COR-L47 (cell line): ENCODE results near the gene CCDC171.
"Not testable (repeated sequence)": the region's sequence is repeated elsewhere in the genome, so short reads cannot be mapped to it uniquely, and the experiment has no call there.

Source experiments
- DNase-seq: peaks from one replicate; lab custom pipeline; 2025; lab: John Stamatoyannopoulos, UW

CCDC171 gene

DNA sequence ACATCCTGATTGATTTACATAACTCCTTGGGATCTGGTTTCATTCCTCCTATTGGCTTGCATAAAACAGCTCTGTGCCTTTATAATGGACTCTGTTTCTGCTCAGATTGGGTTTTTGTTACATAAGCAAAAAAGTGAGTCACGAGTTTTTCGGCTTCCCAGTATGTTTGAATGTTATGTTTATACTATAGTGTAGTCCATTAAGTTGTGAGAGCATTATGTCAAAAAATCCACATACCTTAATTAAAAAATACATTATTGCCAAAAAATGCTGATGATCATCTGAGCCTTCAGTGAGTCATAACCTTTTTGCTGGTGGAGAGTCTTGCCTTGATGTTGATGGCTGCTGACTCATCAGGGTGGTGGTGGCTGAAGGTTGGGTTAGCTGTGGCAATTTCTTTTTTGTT lies 144.6 kb downstream of the CCDC171 start:
- DNase-seq: no peak

DNA sequence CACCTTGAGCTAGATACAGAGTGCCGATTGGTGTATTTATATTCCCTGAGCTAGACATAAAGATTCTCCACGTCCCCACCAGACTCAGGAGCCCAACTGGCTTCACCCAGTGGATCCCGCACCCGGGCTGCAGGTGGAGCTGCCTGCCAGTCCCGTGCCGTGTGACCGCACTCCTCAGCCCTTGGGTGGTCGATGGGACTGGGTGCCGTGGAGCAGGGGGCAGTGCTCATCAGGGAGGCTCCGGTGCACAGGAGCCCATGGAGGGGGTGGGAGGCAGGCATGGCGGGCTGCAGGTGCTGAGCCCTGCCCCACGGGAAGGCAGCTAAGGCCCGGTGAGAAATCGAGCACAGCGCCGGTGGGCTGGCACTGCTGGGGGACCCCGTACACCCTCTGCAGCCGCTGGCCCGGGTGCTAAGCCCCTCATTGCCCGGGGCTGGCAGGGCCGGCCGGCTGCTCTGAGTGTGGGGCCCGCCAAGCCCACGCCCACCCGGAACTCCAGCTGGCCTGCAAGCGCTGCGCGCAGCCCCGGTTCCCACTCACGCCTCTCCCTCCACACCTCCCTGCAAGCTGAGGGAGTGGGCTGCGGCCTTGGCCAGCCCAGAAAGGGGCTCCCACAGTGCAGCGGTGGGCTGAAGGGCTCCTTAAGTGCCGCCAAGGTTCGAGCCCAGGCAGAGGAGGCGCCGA lies 147.2 kb downstream of the CCDC171 start:
- DNase-seq: not testable (repeated sequence)

DNA sequence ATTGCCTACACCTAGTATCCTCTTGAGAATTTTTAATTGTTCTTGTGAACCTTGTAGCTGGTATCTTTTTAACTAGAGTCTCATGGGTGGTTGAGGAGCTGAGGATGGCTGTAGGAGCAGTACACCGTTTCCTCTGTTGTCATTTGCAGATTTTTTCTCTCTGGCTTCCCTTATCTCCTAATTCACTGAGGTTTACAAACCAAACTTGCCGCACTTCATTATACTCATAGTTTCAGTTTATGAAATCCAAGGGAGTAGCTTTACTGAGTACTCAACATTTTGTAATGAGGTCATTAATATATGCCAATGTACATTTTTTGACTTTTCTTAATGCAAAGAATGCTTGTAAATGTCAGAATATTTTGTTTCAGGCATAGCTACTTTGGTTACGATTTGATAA lies 154.2 kb downstream of the CCDC171 start:
- DNase-seq: no peak

DNA sequence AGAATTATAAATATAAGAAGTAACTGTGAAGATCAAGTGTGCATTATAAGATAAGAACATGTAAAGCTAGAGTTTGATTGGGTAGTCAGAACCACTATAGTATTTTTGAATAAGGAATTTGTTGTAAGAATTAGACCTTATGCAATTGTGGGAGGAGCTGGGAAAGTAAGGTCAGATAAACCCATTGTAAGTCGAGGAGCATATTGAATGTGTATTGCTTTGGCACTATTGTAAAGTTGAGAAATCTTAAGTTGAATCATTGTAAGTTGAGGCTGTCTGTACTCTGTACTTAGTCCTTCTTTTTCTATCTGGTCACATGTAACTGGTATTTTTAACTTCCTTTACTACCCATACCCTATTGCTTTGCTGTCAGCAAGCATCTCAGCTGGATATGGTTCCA lies 158.7 kb downstream of the CCDC171 start:
- DNase-seq: no peak

DNA sequence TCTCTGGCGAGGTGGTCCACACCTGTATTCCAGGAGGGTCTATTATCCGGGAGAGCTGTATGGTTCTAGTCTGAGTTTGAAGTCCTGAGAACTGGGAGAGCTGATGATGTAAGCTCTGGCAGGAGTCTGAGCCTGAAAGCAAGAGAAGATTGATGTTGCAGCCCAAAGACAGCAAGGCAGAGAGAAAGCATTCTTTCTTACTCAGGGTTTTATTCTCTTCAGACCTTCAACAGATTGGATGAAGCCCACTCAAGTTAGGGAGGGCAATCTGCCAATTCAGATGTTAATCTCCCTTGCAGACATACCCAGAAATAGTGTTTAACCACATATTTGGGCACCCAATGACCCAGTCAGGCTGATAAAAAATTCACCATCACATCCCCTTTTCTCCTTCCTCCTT lies 159.1 kb downstream of the CCDC171 start:
- no peak for DNase-seq

DNA sequence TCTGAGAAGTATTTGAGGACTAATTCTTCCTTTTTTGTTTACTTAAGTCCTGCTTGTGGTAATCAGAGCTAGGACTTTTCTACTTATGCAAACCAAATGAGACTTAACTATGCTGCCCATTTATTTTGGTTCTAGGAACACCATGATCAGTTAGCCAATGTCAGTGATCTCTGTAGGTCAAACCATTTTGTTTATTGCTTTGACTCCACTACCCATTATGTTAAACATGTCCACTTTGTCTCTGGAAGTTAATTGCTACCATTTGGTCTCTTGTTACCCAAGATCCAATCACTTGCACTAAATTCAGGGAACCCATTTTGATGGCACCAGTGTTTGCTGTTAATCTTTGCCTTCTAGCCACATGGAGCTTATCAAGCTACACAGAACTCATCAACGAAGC lies 161.9 kb downstream of the CCDC171 start:
- no peak for DNase-seq

DNA sequence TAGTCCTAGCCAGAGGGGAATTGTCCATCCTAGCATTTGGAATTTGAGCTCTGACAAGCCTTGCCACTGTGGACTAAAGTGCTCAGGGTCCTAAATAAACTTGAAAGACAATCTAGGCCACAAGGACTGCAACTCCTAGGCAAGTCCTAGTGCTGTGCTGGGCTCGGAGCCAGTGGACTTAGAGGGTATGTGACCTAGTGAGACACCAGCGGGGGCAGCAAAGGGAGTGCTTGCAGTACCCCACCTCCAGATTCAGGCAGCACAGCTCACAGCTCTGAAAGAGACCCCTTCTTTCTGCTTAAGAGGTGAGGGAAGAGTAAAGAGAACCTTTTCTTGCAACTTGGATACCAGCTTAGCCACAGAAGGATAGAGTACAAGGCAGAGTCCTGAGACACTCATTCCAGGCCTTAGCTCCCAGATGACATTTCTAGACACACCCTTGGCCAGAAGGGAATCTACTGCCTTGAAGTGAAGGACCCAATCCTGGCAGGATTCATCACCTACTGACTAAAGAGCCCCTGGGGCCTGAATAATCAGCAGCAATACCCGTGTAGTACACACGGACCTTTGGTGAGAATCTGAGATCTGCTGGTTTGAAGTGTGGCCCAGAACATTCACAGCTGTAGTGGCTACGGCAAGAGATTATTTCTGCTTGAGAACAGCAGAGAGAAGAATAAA lies 164.6 kb downstream of the CCDC171 start:
- DNase-seq: no peak

DNA sequence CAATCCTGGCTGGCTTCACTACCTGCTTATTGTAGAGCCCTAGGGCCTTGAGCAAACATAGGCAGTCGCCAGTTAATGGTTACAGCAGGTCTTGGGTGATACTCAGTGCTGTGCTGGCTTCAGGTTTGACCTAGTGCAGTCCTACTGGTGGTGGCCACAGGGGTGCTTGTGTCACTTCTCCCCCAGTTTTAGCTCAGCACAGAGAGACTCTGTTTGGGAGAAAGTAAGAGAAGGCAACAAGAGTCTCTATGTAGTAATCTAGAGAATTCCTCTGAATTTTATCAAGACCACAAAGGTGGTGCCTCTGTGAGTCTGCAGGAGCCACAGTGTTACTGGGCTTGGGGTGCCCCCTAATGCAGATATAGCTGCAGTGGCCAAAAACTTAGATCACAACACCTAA lies 165.6 kb downstream of the CCDC171 start:
- no peak for DNase-seq

DNA sequence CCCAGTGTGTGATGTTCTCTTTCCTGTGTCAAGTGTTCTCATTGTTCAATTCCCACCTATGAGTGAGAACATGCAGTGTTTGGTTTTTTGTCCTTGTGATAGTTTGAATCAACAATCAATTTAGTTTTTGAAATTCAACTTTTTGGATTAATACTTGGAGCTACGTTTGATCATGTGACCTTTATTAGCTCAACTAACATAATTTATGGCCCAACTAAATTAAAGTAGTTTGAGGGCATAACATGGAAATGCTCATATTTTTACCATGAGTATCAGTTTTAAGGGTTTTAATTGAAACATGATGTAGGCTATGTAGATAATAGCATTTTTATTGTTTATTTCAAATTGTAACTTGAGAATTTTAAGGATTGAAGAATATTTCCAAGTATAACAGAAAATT lies 168.0 kb downstream of the CCDC171 start:
- no peak for DNase-seq

DNA sequence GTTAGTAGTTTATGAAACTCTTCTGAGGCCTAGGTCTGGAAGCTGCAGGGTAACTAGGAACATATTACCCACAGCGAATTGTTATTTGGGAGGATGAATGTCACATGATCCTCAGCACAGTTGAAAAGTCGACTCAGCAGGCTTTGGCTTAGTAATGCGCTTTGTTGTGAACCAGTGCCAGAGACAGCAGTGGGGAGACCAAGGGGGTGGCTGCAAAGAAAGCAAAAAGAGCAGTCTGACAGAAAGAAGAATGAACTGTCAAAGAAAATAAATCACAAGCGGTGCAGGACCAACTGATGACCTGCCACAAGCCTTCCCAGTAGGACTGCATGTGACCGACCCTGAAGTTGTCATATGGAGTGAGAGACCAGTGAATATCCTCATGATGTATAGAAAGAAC lies 170.0 kb downstream of the CCDC171 start:
- no peak for DNase-seq

DNA sequence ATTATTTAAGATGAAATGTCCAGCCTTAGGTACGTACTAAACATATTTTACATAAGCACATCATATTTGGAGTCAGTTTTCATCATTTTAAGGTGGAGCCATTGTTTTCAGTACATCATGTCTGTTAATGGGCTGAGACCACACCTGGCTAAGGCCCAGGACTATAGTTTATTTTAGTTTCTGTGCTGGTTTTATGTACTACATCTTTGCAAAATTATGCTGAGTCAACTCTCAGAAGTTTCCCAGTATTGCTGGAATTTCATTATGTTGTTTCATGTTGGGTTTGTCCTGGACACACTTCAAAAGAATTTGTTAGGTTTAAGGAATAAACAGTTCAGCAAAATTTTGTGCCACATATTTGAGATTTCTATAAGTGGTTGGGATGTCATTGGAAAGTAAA lies 171.2 kb downstream of the CCDC171 start:
- DNase-seq: no peak

DNA sequence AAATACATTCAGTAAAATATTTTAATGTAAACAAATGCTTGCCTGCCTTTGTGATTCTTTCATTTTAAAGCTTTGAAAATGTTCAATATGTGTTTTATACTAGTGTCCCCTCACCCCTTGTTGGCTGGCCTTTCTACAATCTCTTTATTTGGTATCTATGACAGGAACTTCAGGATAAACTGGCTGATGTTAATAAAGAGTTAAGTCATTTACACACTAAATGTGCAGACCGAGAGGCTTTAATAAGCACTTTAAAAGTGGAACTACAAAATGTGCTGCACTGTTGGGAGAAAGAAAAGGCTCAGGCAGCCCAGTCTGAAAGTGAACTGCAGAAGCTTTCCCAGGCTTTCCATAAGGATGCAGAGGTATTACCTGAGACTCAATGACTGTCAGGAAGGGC lies 171.8 kb downstream of the CCDC171 start:
- no peak for DNase-seq

DNA sequence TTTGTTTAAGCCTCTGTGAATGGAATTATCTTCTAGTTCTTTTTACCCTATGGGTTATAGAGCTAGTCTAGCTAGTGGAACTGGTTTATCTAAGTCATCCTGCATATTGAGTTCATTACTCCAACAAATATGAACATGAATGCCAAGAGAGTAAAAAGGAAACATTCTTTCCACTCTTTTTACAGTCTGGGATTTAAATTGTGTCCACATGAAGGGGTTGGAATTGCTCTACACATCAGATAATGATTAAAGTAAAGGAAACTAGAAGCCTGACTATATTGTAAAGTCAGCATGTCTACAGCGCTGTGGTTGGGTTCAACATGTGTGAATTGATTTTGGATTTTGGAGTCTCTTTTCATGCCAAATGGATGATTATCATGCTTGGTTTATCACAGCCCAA lies 173.1 kb downstream of the CCDC171 start:
- DNase-seq: no peak

DNA sequence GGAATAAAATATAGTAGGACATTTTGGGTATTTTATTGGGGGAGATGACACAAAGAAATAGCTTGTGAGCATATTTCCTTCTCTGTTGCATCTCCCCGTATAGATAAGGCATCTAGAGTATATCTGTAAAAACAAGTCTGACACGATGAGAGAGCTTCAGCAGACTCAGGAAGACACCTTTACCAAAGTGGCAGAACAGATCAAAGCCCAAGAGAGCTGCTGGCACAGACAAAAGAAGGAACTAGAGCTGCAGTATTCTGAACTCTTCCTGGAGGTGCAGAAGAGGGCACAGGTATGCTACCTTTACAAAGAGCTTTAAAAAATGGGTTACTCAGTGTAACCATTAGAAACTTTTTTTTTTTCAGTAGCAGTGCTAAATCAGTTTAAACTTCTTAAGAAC lies 176.7 kb downstream of the CCDC171 start:
- DNase-seq: no peak

DNA sequence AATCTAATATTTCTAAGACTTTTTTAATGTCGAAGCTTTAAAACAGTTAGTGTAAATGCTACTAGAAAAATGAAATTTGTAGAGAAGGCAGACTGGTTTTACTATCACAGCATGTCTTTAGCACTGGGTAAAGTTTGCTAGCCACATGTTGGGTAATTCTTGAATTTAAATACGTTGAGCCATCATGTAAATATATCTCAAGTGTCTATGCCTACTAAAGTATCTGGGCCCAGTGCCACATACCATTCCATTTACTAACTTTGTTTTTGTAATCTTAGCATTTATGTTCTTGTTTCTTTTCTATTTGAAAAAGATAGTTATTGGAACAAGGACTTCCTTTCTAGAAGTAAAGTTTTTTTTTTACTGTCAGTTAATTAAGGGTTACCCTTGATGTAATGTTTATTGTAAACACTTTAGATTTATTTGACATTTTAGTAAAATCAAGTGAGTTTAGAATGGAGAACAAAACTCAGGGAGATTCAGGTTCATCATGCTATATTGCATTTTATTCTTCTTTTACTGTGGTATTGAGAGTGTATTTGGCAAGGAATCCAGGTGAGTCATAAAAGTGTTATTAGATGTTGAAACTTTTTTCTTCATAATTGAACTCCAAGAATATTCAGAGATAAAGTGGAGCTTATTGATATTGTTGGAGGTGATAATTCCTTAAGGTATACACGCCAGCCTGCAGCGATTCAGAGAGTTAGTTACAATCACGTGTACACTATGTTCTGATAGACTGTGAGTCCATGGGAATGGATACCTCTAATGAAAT lies 182.4 kb downstream of the CCDC171 start:
- DNase-seq: no peak

DNA sequence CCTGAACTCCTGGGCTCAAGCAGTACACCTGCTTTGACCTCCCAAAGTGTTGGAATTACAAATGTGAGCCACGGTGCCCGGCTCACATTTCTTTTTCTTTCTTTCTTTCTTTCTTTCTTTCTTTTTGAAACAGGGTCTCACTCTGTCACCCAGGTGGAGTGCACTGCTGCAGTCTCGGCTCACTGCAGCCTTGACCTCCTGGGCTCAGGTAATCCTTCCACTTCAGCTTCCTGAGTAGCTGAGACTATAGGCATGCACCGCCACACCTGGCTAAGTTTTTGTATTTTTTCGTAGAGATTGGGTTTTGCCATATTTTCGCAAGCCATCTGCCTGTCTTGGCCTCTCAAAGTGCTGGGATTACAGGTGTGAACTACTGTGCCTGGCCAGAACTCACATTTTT lies 183.7 kb downstream of the CCDC171 start:
- no peak for DNase-seq

DNA sequence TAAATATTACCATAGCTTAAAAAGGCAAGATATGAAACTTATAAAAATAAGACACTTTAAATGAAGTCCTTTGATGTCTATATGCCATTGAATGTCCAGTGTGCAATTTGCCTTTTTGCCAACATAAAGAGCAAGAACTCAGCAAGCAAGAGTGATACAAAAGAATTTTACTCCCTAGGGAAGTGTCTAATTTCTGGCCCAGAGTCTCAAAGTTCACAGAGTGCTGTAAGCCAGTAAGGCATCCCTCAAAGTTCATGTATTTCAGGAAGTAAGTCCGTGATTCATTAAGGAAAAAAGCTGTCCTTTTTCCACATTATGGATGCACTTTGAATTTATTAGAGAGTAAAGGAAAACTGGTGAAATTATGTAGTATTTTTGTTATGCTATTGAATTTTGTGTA lies 185.2 kb downstream of the CCDC171 start:
- DNase-seq: no peak

DNA sequence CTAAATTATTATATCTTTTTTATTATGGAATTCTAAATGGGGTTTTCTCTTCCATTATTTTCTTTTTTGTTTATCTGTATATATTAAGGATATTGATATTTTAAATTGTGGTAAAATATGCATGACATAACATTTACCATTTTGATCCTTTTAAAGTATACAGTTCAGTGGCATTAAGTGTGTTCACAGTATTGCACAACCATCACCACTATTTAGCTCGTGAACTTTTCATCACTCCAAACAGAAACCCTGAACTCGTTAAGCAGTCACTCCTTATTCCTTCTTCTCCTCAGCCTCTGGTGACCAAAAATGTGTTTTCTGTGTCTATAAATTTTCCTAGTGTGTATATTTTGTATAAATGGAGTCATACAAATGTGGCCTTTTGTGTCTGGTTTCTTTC lies 188.2 kb downstream of the CCDC171 start:
- DNase-seq: no peak

DNA sequence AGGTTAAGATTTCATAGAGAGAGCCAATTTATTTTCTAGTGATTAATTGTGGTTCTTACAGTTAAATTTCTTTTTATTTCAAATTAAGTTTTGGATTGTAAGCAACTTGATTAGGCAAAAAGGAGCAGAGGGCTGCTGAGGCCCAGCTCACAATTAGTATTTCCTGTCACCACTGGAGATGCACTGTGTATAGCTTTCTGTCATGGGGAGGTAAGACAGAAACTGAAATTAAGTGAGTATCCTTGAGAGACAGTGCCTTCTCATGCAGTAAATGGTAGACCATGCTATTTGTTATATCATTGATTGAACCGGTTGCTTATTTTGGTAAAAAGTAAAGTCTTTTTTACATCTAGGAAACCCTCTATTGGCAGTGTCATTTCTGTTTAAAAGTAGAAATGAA lies 190.7 kb downstream of the CCDC171 start:
- DNase-seq: no peak

DNA sequence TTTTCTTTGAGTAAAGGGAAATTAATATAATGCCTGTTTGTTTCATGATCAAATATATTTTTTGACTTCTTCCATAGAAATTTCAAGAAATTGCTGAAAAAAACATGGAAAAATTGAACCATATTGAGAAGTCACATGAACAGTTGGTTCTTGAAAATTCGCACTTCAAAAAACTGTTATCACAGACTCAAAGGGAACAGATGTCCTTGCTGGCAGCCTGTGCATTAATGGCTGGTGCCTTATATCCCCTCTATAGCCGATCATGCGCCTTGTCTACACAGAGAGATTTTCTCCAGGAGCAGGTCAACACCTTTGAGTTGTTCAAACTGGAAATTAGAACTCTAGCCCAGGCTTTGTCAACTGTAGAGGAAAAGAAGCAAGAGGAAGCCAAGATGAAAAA lies 191.4 kb downstream of the CCDC171 start:
- DNase-seq: no peak

DNA sequence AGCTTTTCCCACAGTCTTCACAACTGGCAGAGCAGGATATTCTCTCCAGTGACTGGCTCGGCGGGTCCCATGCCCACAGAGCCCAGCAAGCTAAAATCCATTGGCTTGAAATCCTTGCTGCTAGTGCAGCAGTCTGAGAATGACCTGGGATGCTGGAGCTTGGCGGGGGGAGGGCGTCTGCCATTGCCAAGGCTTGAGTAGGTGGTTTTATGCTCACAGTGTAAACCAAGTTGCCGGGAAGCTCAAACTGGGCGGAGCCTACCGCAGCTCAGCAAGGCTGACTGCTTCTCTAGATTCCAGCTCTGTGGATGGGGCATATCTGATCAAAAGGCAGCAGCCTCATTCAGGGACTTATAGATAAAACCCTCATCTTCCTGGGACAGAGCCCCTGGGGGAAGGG lies 194.1 kb downstream of the CCDC171 start:
- no peak for DNase-seq

DNA sequence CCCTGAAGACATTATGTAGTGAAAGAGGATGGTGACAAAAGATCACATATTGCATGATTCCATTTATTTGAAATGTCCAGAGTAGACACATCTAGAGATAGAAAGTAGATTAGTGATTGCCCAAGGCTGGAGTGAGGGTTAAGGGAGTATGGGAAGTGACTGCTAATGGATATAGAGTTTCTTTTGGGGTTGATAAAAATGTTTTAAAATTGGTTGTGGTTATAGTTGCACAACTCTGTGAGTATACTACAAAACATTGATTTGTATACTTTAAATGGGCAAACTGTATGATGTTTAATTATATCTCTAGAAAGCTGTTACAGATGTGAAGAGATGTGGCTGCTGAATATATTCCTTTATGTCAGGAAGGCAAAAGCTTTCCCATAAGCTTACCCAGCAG lies 202.8 kb downstream of the CCDC171 start:
- DNase-seq: no peak

DNA sequence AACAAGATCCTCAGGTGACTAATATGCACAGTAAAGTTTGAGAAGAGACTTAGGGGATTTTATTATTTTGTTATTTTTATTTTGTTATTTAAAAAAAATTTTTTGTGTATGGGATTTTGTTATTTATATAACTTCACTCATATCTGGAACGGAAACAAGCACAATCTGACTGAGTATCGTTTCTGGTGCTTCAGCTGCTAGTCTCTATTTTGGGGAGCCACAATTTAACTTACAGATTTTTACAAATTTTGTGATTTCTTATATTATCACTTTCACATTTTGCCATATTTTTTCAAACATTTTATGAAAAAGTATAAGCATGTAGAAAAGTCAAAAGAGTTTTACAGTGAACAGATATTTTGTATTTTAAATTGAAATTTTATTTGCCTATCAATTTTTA lies 208.7 kb downstream of the CCDC171 start:
- DNase-seq: no peak
